ENCODE results near the gene NEURL1B. TPM values are rescaled to one million over a fixed set of nuclear protein-coding genes. Genes with fewer than 3 reads are reported as not detected.
A peak's percentile ranks its signal among the peaks of the same experiment; 100 is the strongest.
"Not testable (repeated sequence)": the region's sequence is repeated elsewhere in the genome, so short reads cannot be mapped to it uniquely, and the experiment has no call there.

Gene NEURL1B
- polyA plus RNA-seq, 1 donor from 2014 or later: not detected

- peaks cover 0 to 1% (median 0%) of the 10 kb centered on the region in 3 donors for H3K9me3 Mint-ChIP-seq
- H3K36me3 Mint-ChIP-seq: peaks cover 3% of the 10 kb centered on the region
- no peak overlapping the region for H3K27ac Mint-ChIP-seq
- H3K27me3 Mint-ChIP-seq: peaks cover 19% of the 10 kb centered on the region
- H3K4me1 Mint-ChIP-seq: peaks cover 0 to 1% (median 0%) of the 10 kb centered on the region in 3 donors
- H3K4me3 Mint-ChIP-seq: no peak overlapping the region
Measured at GRCh38 chr5:172647352-172648012, 6.4 kb downstream of the NEURL1B start.

GRCh38 chr5:172648013-172648381 is 6.9 kb downstream of the NEURL1B start:
- H3K27me3 Mint-ChIP-seq: peaks cover 15% of the 10 kb centered on the region
- peaks cover 0 to 1% (median 0%) of the 10 kb centered on the region in 3 donors for H3K9me3 Mint-ChIP-seq
- H3K27ac Mint-ChIP-seq: no peak overlapping the region
- H3K4me1 Mint-ChIP-seq: peaks cover 0 to 1% (median 0%) of the 10 kb centered on the region in 3 donors
- H3K36me3 Mint-ChIP-seq: peaks cover 3% of the 10 kb centered on the region
- no peak overlapping the region for H3K4me3 Mint-ChIP-seq

- Mint-ChIP-seq H3K4me1 (no peaks in the 10 kb centered on the region), H3K9me3 (peaks cover 0 to 1% (median 0%) of the 10 kb centered on the region in 3 donors), H3K36me3 (no peaks in the 10 kb centered on the region), H3K4me3 (peak overlapping the region in 1 of 4 donors; percentile 34), H3K27ac (no peak overlapping the region), H3K27me3 (peaks cover 7% of the 10 kb centered on the region)
Measured at GRCh38 chr5:172648755-172649154, 7.7 kb downstream of the NEURL1B start.

- not testable (repeated sequence) for H3K4me3 Mint-ChIP-seq, H3K36me3 Mint-ChIP-seq, H3K4me1 Mint-ChIP-seq, H3K27ac Mint-ChIP-seq
- Mint-ChIP-seq H3K9me3 (peaks cover 2 to 13% (median 3%) of the 10 kb centered on the region in 3 donors), H3K27me3 (peaks cover 13% of the 10 kb centered on the region)
Measured at GRCh38 chr5:172656496-172656895, 15.4 kb downstream of the NEURL1B start.

- H3K9me3 Mint-ChIP-seq: peaks cover 2 to 13% (median 3%) of the 10 kb centered on the region in 3 donors
- not testable (repeated sequence) for H3K36me3 Mint-ChIP-seq, H3K4me1 Mint-ChIP-seq, H3K27ac Mint-ChIP-seq
- H3K27me3 Mint-ChIP-seq: peaks cover 21% of the 10 kb centered on the region
- peak overlapping the region in 1 of 4 donors; percentile 18 for H3K4me3 Mint-ChIP-seq
Measured at GRCh38 chr5:172657524-172658233, 16.6 kb downstream of the NEURL1B start.

GRCh38 chr5:172658391-172658790 is 17.3 kb downstream of the NEURL1B start:
- H3K36me3 Mint-ChIP-seq: no peaks in the 10 kb centered on the region
- H3K4me1 Mint-ChIP-seq: no peaks in the 10 kb centered on the region
- no peak overlapping the region for H3K27ac Mint-ChIP-seq
- peaks cover 2 to 13% (median 3%) of the 10 kb centered on the region in 3 donors for H3K9me3 Mint-ChIP-seq
- H3K27me3 Mint-ChIP-seq: peaks cover 21% of the 10 kb centered on the region
- no peak overlapping the region for H3K4me3 Mint-ChIP-seq

GRCh38 chr5:172658961-172659501 is 18.0 kb downstream of the NEURL1B start:
- Mint-ChIP-seq H3K27me3 (peaks cover 21% of the 10 kb centered on the region), H3K36me3 (no peaks in the 10 kb centered on the region), H3K9me3 (peaks cover 2 to 13% (median 3%) of the 10 kb centered on the region in 3 donors), H3K4me1 (no peaks in the 10 kb centered on the region), H3K4me3 (no peak overlapping the region), H3K27ac (no peak overlapping the region)

GRCh38 chr5:172659570-172659908 is 18.5 kb downstream of the NEURL1B start:
- Mint-ChIP-seq H3K4me1 (peaks cover 0 to 1% (median 0%) of the 10 kb centered on the region in 3 donors), H3K27ac (no peak overlapping the region), H3K36me3 (no peaks in the 10 kb centered on the region), H3K27me3 (peaks cover 21% of the 10 kb centered on the region), H3K9me3 (peaks cover 2 to 13% (median 3%) of the 10 kb centered on the region in 3 donors), H3K4me3 (no peak overlapping the region)

GRCh38 chr5:172659909-172660628 is 19.0 kb downstream of the NEURL1B start:
- no peak overlapping the region for H3K4me3 Mint-ChIP-seq
- peaks cover 22% of the 10 kb centered on the region for H3K27me3 Mint-ChIP-seq
- H3K9me3 Mint-ChIP-seq: peaks cover 2 to 13% (median 3%) of the 10 kb centered on the region in 3 donors
- H3K4me1 Mint-ChIP-seq: peaks cover 0 to 1% (median 0%) of the 10 kb centered on the region in 3 donors
- H3K27ac Mint-ChIP-seq: no peak overlapping the region
- no peaks in the 10 kb centered on the region for H3K36me3 Mint-ChIP-seq

- H3K9me3 Mint-ChIP-seq: peaks cover 1 to 7% (median 5%) of the 10 kb centered on the region in 3 donors
- H3K4me1 Mint-ChIP-seq: peaks cover 0 to 1% (median 0%) of the 10 kb centered on the region in 3 donors
Measured at GRCh38 chr5:172660974-172661373, 19.9 kb downstream of the NEURL1B start.

GRCh38 chr5:172661526-172661925 is 20.5 kb downstream of the NEURL1B start:
- peaks cover 18% of the 10 kb centered on the region for H3K27me3 Mint-ChIP-seq
- H3K9me3 Mint-ChIP-seq: peaks cover 0 to 5% (median 3%) of the 10 kb centered on the region in 3 donors
- H3K36me3 Mint-ChIP-seq: no peaks in the 10 kb centered on the region
- H3K27ac Mint-ChIP-seq: no peak overlapping the region
- peaks cover 0 to 1% (median 0%) of the 10 kb centered on the region in 3 donors for H3K4me1 Mint-ChIP-seq
- H3K4me3 Mint-ChIP-seq: no peak overlapping the region

More at GRCh38 chr5:172660974-172661373, 19.9 kb downstream of the NEURL1B start:
- H3K36me3 Mint-ChIP-seq: no peaks in the 10 kb centered on the region
- H3K27me3 Mint-ChIP-seq: peaks cover 18% of the 10 kb centered on the region
- H3K27ac Mint-ChIP-seq: no peak overlapping the region
- no peak overlapping the region for H3K4me3 Mint-ChIP-seq

GRCh38 chr5:172662596-172662995 is 21.5 kb downstream of the NEURL1B start:
- peaks cover 0 to 3% (median 0%) of the 10 kb centered on the region in 3 donors for H3K9me3 Mint-ChIP-seq
- H3K27me3 Mint-ChIP-seq: peaks cover 20% of the 10 kb centered on the region
- no peak overlapping the region for H3K4me3 Mint-ChIP-seq
- H3K4me1 Mint-ChIP-seq: peaks cover 0 to 1% (median 0%) of the 10 kb centered on the region in 3 donors
- no peaks in the 10 kb centered on the region for H3K36me3 Mint-ChIP-seq
- no peak overlapping the region for H3K27ac Mint-ChIP-seq

GRCh38 chr5:172664018-172664417 is 23.0 kb downstream of the NEURL1B start:
- Mint-ChIP-seq H3K9me3 (peaks cover 0 to 3% (median 0%) of the 10 kb centered on the region in 3 donors), H3K4me3 (no peak overlapping the region), H3K27ac (peak overlapping the region in 1 of 3 donors; percentile 94), H3K36me3 (no peaks in the 10 kb centered on the region), H3K27me3 (peaks cover 20% of the 10 kb centered on the region), H3K4me1 (peaks cover 0 to 1% (median 0%) of the 10 kb centered on the region in 3 donors)

- Mint-ChIP-seq H3K9me3 (peaks cover 0 to 3% (median 0%) of the 10 kb centered on the region in 3 donors), H3K4me1 (peaks cover 0 to 1% (median 0%) of the 10 kb centered on the region in 3 donors), H3K36me3 (no peaks in the 10 kb centered on the region), H3K27ac (no peak overlapping the region), H3K27me3 (peaks cover 20% of the 10 kb centered on the region), H3K4me3 (no peak overlapping the region)
Measured at GRCh38 chr5:172664681-172665541, 23.8 kb downstream of the NEURL1B start.
